Stimulated activated CD8-positive, alpha-beta memory T cell treated with anti-CD3 and anti-CD28 coated beads, Interleukin-15, amount 100 ng/mL, for 24 hours (primary cell): Measurements from ENCODE around the gene CECR2.
"Not testable (repeated sequence)": the region's sequence is repeated elsewhere in the genome, so short reads cannot be mapped to it uniquely, and the experiment has no call there.

Experiments
- DNase-seq: peaks from one replicate; pipeline ENCODE4 v3.0.0-alpha.2; 2020; ENCODE audit warnings: low read depth

Gene CECR2

GRCh38 chr22:17513612-17514011 lies 144.4 kb downstream of the CECR2 start:
- DNase-seq = no peak

GRCh38 chr22:17514084-17514483 lies 144.8 kb downstream of the CECR2 start:
- no peak for DNase-seq

- DNase-seq = no peak
Observed at GRCh38 chr22:17518406-17518805, 149.1 kb downstream of the CECR2 start.

GRCh38 chr22:17521971-17522370 lies 152.7 kb downstream of the CECR2 start:
- DNase-seq = not testable (repeated sequence)

- DNase-seq = no peak
Observed at GRCh38 chr22:17523925-17524324, 154.7 kb downstream of the CECR2 start.

- no peak for DNase-seq
Observed at GRCh38 chr22:17536269-17536668, 167.0 kb downstream of the CECR2 start.

GRCh38 chr22:17537155-17537554 lies 167.9 kb downstream of the CECR2 start:
- DNase-seq = no peak

- no peak for DNase-seq
Observed at GRCh38 chr22:17540481-17540880, 171.2 kb downstream of the CECR2 start.

- no peak for DNase-seq
Observed at GRCh38 chr22:17541476-17541875, 172.2 kb downstream of the CECR2 start.

GRCh38 chr22:17542452-17542851 lies 173.2 kb downstream of the CECR2 start:
- no peak for DNase-seq

GRCh38 chr22:17548010-17548755 lies 178.9 kb downstream of the CECR2 start:
- DNase-seq = no peak

- DNase-seq = no peak
Observed at GRCh38 chr22:17548756-17549035, 179.4 kb downstream of the CECR2 start.

GRCh38 chr22:17549183-17549582 lies 179.9 kb downstream of the CECR2 start:
- DNase-seq = no peak

- no peak for DNase-seq
Observed at GRCh38 chr22:17549655-17550054, 180.4 kb downstream of the CECR2 start.

GRCh38 chr22:17552737-17553136 lies 183.5 kb downstream of the CECR2 start:
- DNase-seq = no peak

GRCh38 chr22:17554814-17555213 lies 185.6 kb downstream of the CECR2 start:
- DNase-seq = no peak

- no peak for DNase-seq
Observed at GRCh38 chr22:17559188-17559587, 189.9 kb downstream of the CECR2 start.

GRCh38 chr22:17562906-17563870 lies 193.9 kb downstream of the CECR2 start, which contains the start of gene SLC25A18:
SLC25A18 (plus strand) TSS chr22:17563498; CDS start chr22:17579945, 16,447 bp downstream.
- no peak for DNase-seq

GRCh38 chr22:17563936-17564391 lies 194.7 kb downstream of the CECR2 start:
- no peak for DNase-seq

- DNase-seq = not testable (repeated sequence)
Observed at GRCh38 chr22:17566016-17566687, 196.9 kb downstream of the CECR2 start.

GRCh38 chr22:17566776-17567175 lies 197.5 kb downstream of the CECR2 start:
- DNase-seq = no peak

GRCh38 chr22:17569971-17570511 lies 200.8 kb downstream of the CECR2 start:
- no peak for DNase-seq
